Thymus (tissue), 14 donors: ENCODE measurements around the gene SETBP1. TPM values are rescaled to one million over a fixed set of nuclear protein-coding genes. Genes with fewer than 3 reads are reported as not detected.
A peak's percentile ranks its signal among the peaks of the same experiment; 100 is the strongest.

Experiments
- DNase-seq, 9 donors: peaks; one replicate each; pipeline ENCODE4 v3.0.0-alpha.2; 2013; ENCODE audit warnings: low spot score in 9 of 9, low read depth in 6 of 9, missing footprints in 1 of 9
- H3K27ac ChIP-seq, 2 donors: one replicate each; pipeline ENCODE4 v1.5.1; 2013; ENCODE audit warnings: control low read depth in 1 of 2, low read depth in 1 of 2, low read length in 1 of 2, mild to moderate bottlenecking in 1 of 2, moderate library complexity in 1 of 2
- H3K27me3 ChIP-seq, 2 donors: one replicate each; pipeline ENCODE4 v1.5.1; 2013; ENCODE audit warnings: low read length in 1 of 2; ENCODE audit not compliant: control insufficient read depth in 2 of 2, insufficient read depth in 1 of 2
- H3K36me3 ChIP-seq, 2 donors: one replicate each; pipeline ENCODE4 v1.5.1; 2013; ENCODE audit warnings: low read length in 1 of 2, mild to moderate bottlenecking in 1 of 2, moderate library complexity in 1 of 2; ENCODE audit not compliant: control insufficient read depth in 2 of 2, insufficient read depth in 2 of 2
- H3K4me1 ChIP-seq, 2 donors: one replicate each; pipeline ENCODE4 v1.5.1; 2013; ENCODE audit warnings: low read length in 2 of 2; ENCODE audit not compliant: control insufficient read depth in 2 of 2, insufficient read depth in 2 of 2
- H3K4me3 ChIP-seq, 2 donors: one replicate each; pipeline ENCODE4 v1.5.1; 2013; ENCODE audit warnings: low read length in 2 of 2, control low read depth in 1 of 2, mild to moderate bottlenecking in 1 of 2
- H3K9me3 ChIP-seq, 2 donors: one replicate each; pipeline ENCODE4 v1.5.1; 2013; ENCODE audit warnings: low read length in 1 of 2, mild to moderate bottlenecking in 1 of 2; ENCODE audit not compliant: control insufficient read depth in 2 of 2, insufficient read depth in 1 of 2
- WGBS: extraction: QIAGEN DNeasy Blood & Tissue Kit; methylation state at CpG from one replicate; pipeline ENCODE4 v1.1.7; 2013; 5-methylcytosine and 5-hydroxymethylcytosine counted together
- long read RNA-seq, 10 donors: transcript quantifications; one replicate each; lab custom pipeline, GENCODE V29; 2026
- polyA plus RNA-seq: library from polyadenylated mRNA; stranded (reverse); fragments of 200-250 nt; gene quantifications from one replicate; pipeline ENCODE4 v1.2.3, GENCODE V29; 2013
- total RNA-seq: library from RNA; stranded (reverse); fragments of 120-200 nt; gene quantifications from one replicate; pipeline ENCODE4 v1.2.4, GENCODE V29; 2013
- donor health status: healthy.

Gene SETBP1
- 8.5 TPM for total RNA-seq
- polyA plus RNA-seq, result 3.3 TPM
- long read RNA-seq, donor 1, result 0 reads
- long read RNA-seq, donor 2, partial matches to known transcripts, result 0 of 1 reads
- long read RNA-seq, donor 2, other reads (novel, unspliced or antisense), result 0 of 1 reads
- long read RNA-seq, donor 3, result 0 reads
- long read RNA-seq, donor 4, result 0 reads
- long read RNA-seq, donor 5, result 0 reads
- long read RNA-seq, donor 6, result 0 reads
- long read RNA-seq, donor 7, result 0 reads
- long read RNA-seq, donor 8, result 0 reads
- long read RNA-seq, donor 9, result 0 reads
- long read RNA-seq, donor 10, result 0 reads

- peak within 1 kb of the TSS; percentile 56 to 74 for H3K27ac ChIP-seq
- peaks cover 3 to 29% of the 10 kb centered on the region in 2 donors for H3K4me1 ChIP-seq
- H3K36me3 ChIP-seq, result no peaks in the 10 kb centered on the region
- peaks cover 7 to 21% of the 10 kb centered on the region in 2 donors for H3K27me3 ChIP-seq
- under 1% methylated on average over 64 of the region's 64 CpGs for WGBS
- H3K9me3 ChIP-seq, result no peaks in the 10 kb centered on the region
- DNase-seq, result peak in 4 of 9 donors; percentile 34 to 66 (median 40)
- H3K4me3 ChIP-seq, result peak within 1 kb of the TSS; percentile 56 to 72
Measured at GRCh38 chr18:44680273-44681075, at the start of gene SETBP1. Gene SETBP1, plus strand, starts transcription at chr18:44680888. Its CDS starts 20,459 bp downstream, at chr18:44701347.

GRCh38 chr18:44632469-44633145, 48.1 kb upstream of the SETBP1 start:
- H3K4me1 ChIP-seq, result peaks cover 15 to 18% of the 10 kb centered on the region in 2 donors
- no peaks in the 10 kb centered on the region for H3K36me3 ChIP-seq
- H3K4me3 ChIP-seq, result no peak overlapping the region
- no peaks in the 10 kb centered on the region for H3K9me3 ChIP-seq
- 96% methylated on average over 3 of the region's 3 CpGs for WGBS
- DNase-seq, result no peak
- H3K27me3 ChIP-seq, result no peaks in the 10 kb centered on the region
- no peak overlapping the region for H3K27ac ChIP-seq

GRCh38 chr18:44635546-44635945, 45.1 kb upstream of the SETBP1 start:
- Histone ChIP-seq H3K9me3 (no peaks in the 10 kb centered on the region), H3K4me1 (no peaks in the 10 kb centered on the region), H3K27ac (no peak overlapping the region), H3K4me3 (no peak overlapping the region), H3K36me3 (no peaks in the 10 kb centered on the region), H3K27me3 (no peaks in the 10 kb centered on the region)
- no peak for DNase-seq
- WGBS, result 98% methylated on average over 3 of the region's 3 CpGs

- no peaks in the 10 kb centered on the region for H3K36me3 ChIP-seq
- no peaks in the 10 kb centered on the region for H3K4me1 ChIP-seq
- H3K27me3 ChIP-seq, result no peaks in the 10 kb centered on the region
- peak in 1 of 9 donors; percentile 15 for DNase-seq
- no peak overlapping the region for H3K4me3 ChIP-seq
- H3K9me3 ChIP-seq, result no peaks in the 10 kb centered on the region
- no peak overlapping the region for H3K27ac ChIP-seq
Measured at GRCh38 chr18:44636241-44636640, 44.4 kb upstream of the SETBP1 start.

- Histone ChIP-seq H3K27ac (no peak overlapping the region), H3K9me3 (no peaks in the 10 kb centered on the region), H3K27me3 (no peaks in the 10 kb centered on the region), H3K4me3 (no peak overlapping the region), H3K36me3 (no peaks in the 10 kb centered on the region), H3K4me1 (no peaks in the 10 kb centered on the region)
- DNase-seq, result peak in 1 of 9 donors; percentile 17
- 80% methylated on average over 5 of the region's 5 CpGs for WGBS
Measured at GRCh38 chr18:44637210-44638033, 43.3 kb upstream of the SETBP1 start.

GRCh38 chr18:44638034-44638540, 42.6 kb upstream of the SETBP1 start:
- Histone ChIP-seq H3K27ac (no peak overlapping the region), H3K4me1 (no peaks in the 10 kb centered on the region), H3K4me3 (no peak overlapping the region), H3K27me3 (no peaks in the 10 kb centered on the region), H3K9me3 (no peaks in the 10 kb centered on the region), H3K36me3 (no peaks in the 10 kb centered on the region)
- 93% methylated on average over 4 of the region's 4 CpGs for WGBS
- DNase-seq, result no peak

GRCh38 chr18:44638811-44639210, 41.9 kb upstream of the SETBP1 start:
- H3K27ac ChIP-seq, result no peak overlapping the region
- no peaks in the 10 kb centered on the region for H3K36me3 ChIP-seq
- H3K27me3 ChIP-seq, result no peaks in the 10 kb centered on the region
- H3K4me3 ChIP-seq, result no peak overlapping the region
- DNase-seq, result no peak
- 96% methylated on average over 1 of the region's 1 CpG for WGBS
- H3K4me1 ChIP-seq, result no peaks in the 10 kb centered on the region
- no peaks in the 10 kb centered on the region for H3K9me3 ChIP-seq

GRCh38 chr18:44643004-44643403, 37.7 kb upstream of the SETBP1 start:
- H3K36me3 ChIP-seq, result no peaks in the 10 kb centered on the region
- H3K27me3 ChIP-seq, result no peaks in the 10 kb centered on the region
- no peaks in the 10 kb centered on the region for H3K4me1 ChIP-seq
- H3K4me3 ChIP-seq, result no peak overlapping the region
- DNase-seq, result no peak
- no peaks in the 10 kb centered on the region for H3K9me3 ChIP-seq
- no peak overlapping the region for H3K27ac ChIP-seq
- WGBS, result 96% methylated on average over 3 of the region's 3 CpGs
